ENCODE data around the gene EIF4G2. TPM values are rescaled to one million over a fixed set of nuclear protein-coding genes. Genes with fewer than 3 reads are reported as not detected.

EIF4G2 gene
- total RNA-seq, 1 donor = 782 TPM

- Histone ChIP-seq H3K27me3 (ENCODE audit: insufficient read depth, low read length) (no peaks in the 10 kb centered on the region), H4K20me1 (ENCODE audit: insufficient read depth, low read length) (no peaks in the 10 kb centered on the region), H3K4me3 (ENCODE audit: insufficient read depth, low read length) (no peak overlapping the region), H3K4me1 (ENCODE audit: insufficient read depth, low read length) (peaks cover 16% of the 10 kb centered on the region), H3K79me2 (ENCODE audit: insufficient read depth, low read length) (no peaks in the 10 kb centered on the region), H3K9me3 (ENCODE audit: low read depth, low read length) (no peaks in the 10 kb centered on the region), H2AFZ (ENCODE audit: low read length) (no peak overlapping the region), H3K27ac (ENCODE audit: low read depth, low read length) (no peak overlapping the region), H3K36me3 (ENCODE audit: insufficient read depth, low read length) (no peaks in the 10 kb centered on the region), H3K4me2 (ENCODE audit: insufficient read depth, low read length) (no peak overlapping the region)
- TF ChIP-seq CTCF (IDR thresholded peaks at IDR 0.05; ENCODE audit: extremely low read depth, low read depth, low read length) = no peak
- no peak for DNase-seq (ENCODE audit: insufficient read length, low spot score, missing footprints)
These were observed 5.2 kb upstream of the EIF4G2 start for GRCh38 chr11:10813945-10814344.

- peaks cover 29% of the 10 kb centered on the region for H3K36me3 ChIP-seq (ENCODE audit: insufficient read depth, low read length)
- no peaks in the 10 kb centered on the region for H3K9me3 ChIP-seq (ENCODE audit: low read depth, low read length)
- peaks cover 30% of the 10 kb centered on the region for H3K4me1 ChIP-seq (ENCODE audit: insufficient read depth, low read length)
- peak overlapping the region; percentile 91 for H3K27ac ChIP-seq (ENCODE audit: low read depth, low read length)
- peak overlapping the region; percentile 91 for H3K4me3 ChIP-seq (ENCODE audit: insufficient read depth, low read length)
- H3K27me3 ChIP-seq (ENCODE audit: insufficient read depth, low read length) = no peaks in the 10 kb centered on the region
- H3K4me2 ChIP-seq (ENCODE audit: insufficient read depth, low read length) = peak overlapping the region; percentile 87
- H4K20me1 ChIP-seq (ENCODE audit: insufficient read depth, low read length) = peaks cover 36% of the 10 kb centered on the region
- no peak for TF ChIP-seq CTCF (IDR thresholded peaks at IDR 0.05; ENCODE audit: extremely low read depth, low read depth, low read length)
- H2AFZ ChIP-seq (ENCODE audit: low read length) = peak overlapping the region; percentile 80
- peaks cover 39% of the 10 kb centered on the region for H3K79me2 ChIP-seq (ENCODE audit: insufficient read depth, low read length)
- DNase-seq (ENCODE audit: insufficient read length, low spot score, missing footprints) = peak; percentile 84
These were observed 841 bp upstream of the EIF4G2 start for GRCh38 chr11:10809373-10810160.

GRCh38 chr11:10808235-10808552 lies 532 bp downstream of the EIF4G2 start:
- H3K4me1 ChIP-seq (ENCODE audit: insufficient read depth, low read length) = peaks cover 30% of the 10 kb centered on the region
- no peaks in the 10 kb centered on the region for H3K27me3 ChIP-seq (ENCODE audit: insufficient read depth, low read length)
- H3K79me2 ChIP-seq (ENCODE audit: insufficient read depth, low read length) = peaks cover 51% of the 10 kb centered on the region
- peak overlapping the region; percentile 91 for H3K27ac ChIP-seq (ENCODE audit: low read depth, low read length)
- peaks cover 43% of the 10 kb centered on the region for H3K36me3 ChIP-seq (ENCODE audit: insufficient read depth, low read length)
- H2AFZ ChIP-seq (ENCODE audit: low read length) = peak overlapping the region; percentile 68
- H3K9me3 ChIP-seq (ENCODE audit: low read depth, low read length) = no peaks in the 10 kb centered on the region
- H3K4me3 ChIP-seq (ENCODE audit: insufficient read depth, low read length) = peak overlapping the region; percentile 91
- H4K20me1 ChIP-seq (ENCODE audit: insufficient read depth, low read length) = peaks cover 46% of the 10 kb centered on the region
- TF ChIP-seq CTCF (IDR thresholded peaks at IDR 0.05; ENCODE audit: extremely low read depth, low read depth, low read length) = no peak
- DNase-seq (ENCODE audit: insufficient read length, low spot score, missing footprints) = peak; percentile 62
- H3K4me2 ChIP-seq (ENCODE audit: insufficient read depth, low read length) = peak overlapping the region; percentile 94

- Histone ChIP-seq H2AFZ (ENCODE audit: low read length) (no peak overlapping the region), H3K27ac (ENCODE audit: low read depth, low read length) (peak overlapping the region; percentile 91), H4K20me1 (ENCODE audit: insufficient read depth, low read length) (peaks cover 46% of the 10 kb centered on the region), H3K79me2 (ENCODE audit: insufficient read depth, low read length) (peaks cover 53% of the 10 kb centered on the region), H3K36me3 (ENCODE audit: insufficient read depth, low read length) (peaks cover 48% of the 10 kb centered on the region), H3K4me3 (ENCODE audit: insufficient read depth, low read length) (peak overlapping the region; percentile 91), H3K27me3 (ENCODE audit: insufficient read depth, low read length) (no peaks in the 10 kb centered on the region), H3K4me1 (ENCODE audit: insufficient read depth, low read length) (peaks cover 30% of the 10 kb centered on the region), H3K4me2 (ENCODE audit: insufficient read depth, low read length) (peak overlapping the region; percentile 94), H3K9me3 (ENCODE audit: low read depth, low read length) (no peaks in the 10 kb centered on the region)
- DNase-seq (ENCODE audit: insufficient read length, low spot score, missing footprints) = no peak
- TF ChIP-seq CTCF (IDR thresholded peaks at IDR 0.05; ENCODE audit: extremely low read depth, low read depth, low read length) = no peak
These were observed 1.1 kb downstream of the EIF4G2 start for GRCh38 chr11:10807493-10808234.

Measured in osteoblast (primary cell).